GM21825 (cell line): ENCODE data around the gene WDR62.
"Not testable (repeated sequence)": the region's sequence is repeated elsewhere in the genome, so short reads cannot be mapped to it uniquely, and the experiment has no call there.

ENCODE experiments used
- ATAC-seq: cut with Tn5 transposase; IDR thresholded peaks from one replicate; pipeline ENCODE4 v1.9.1; 2021; ENCODE audit warnings: mild to moderate bottlenecking, moderate library complexity; ENCODE audit not compliant: unreplicated experiment

Gene WDR62

GRCh38 chr19:36032251-36033104 lies 22.2 kb upstream of the WDR62 start, which contains the start of gene CLIP3:
TSS of gene CLIP3 (minus strand) at chr19:36032873. CDS start at chr19:36032357, 516 bp downstream.
- no peak for ATAC-seq

GRCh38 chr19:36040495-36040894 lies 14.2 kb upstream of the WDR62 start:
- no peak for ATAC-seq

- ATAC-seq, result not testable (repeated sequence)
These were observed 13.6 kb upstream of the WDR62 start for GRCh38 chr19:36041092-36041491.

- ATAC-seq, result no peak
These were observed 12.9 kb upstream of the WDR62 start for GRCh38 chr19:36041831-36042230.

GRCh38 chr19:36043952-36044351 lies 10.7 kb upstream of the WDR62 start:
- no peak for ATAC-seq

GRCh38 chr19:36046443-36047050 lies 8.2 kb upstream of the WDR62 start:
- ATAC-seq, result no peak

GRCh38 chr19:36047835-36048234 lies 6.9 kb upstream of the WDR62 start:
- ATAC-seq, result no peak

- ATAC-seq, result no peak
These were observed 5.5 kb upstream of the WDR62 start for GRCh38 chr19:36049080-36049698.

GRCh38 chr19:36051236-36051635 lies 3.5 kb upstream of the WDR62 start:
- no peak for ATAC-seq

- ATAC-seq, result no peak
These were observed 3.1 kb upstream of the WDR62 start for GRCh38 chr19:36051637-36052036.

GRCh38 chr19:36054119-36054732 lies 471 bp upstream of the WDR62 start, which contains the start of gene THAP8:
TSS of gene THAP8 (minus strand) at chr19:36054285. CDS start at chr19:36054217, 68 bp downstream.
- peak; percentile 78 for ATAC-seq

- ATAC-seq, result no peak
These were observed 3.9 kb downstream of the WDR62 start for GRCh38 chr19:36058481-36059179.

- no peak for ATAC-seq
These were observed 4.6 kb downstream of the WDR62 start for GRCh38 chr19:36059180-36059910.

- no peak for ATAC-seq
These were observed 5.7 kb downstream of the WDR62 start for GRCh38 chr19:36060430-36060829.

GRCh38 chr19:36061367-36061766 lies 6.7 kb downstream of the WDR62 start:
- no peak for ATAC-seq

GRCh38 chr19:36064826-36065225 lies 10.1 kb downstream of the WDR62 start:
- no peak for ATAC-seq

- ATAC-seq, result no peak
These were observed 13.0 kb downstream of the WDR62 start for GRCh38 chr19:36067681-36068080.

- ATAC-seq, result not testable (repeated sequence)
These were observed 14.3 kb downstream of the WDR62 start for GRCh38 chr19:36068810-36069499.

GRCh38 chr19:36072081-36072480 lies 17.4 kb downstream of the WDR62 start:
- ATAC-seq, result no peak
